ENCODE data around the gene PCSK1N.

PCSK1N gene

GRCh38 chrX:48787505-48788443 lies 47.6 kb downstream of the PCSK1N start:
- no peak for DNase-seq

GRCh38 chrX:48786825-48787504 lies 48.4 kb downstream of the PCSK1N start:
- DNase-seq, result no peak

DNA sequence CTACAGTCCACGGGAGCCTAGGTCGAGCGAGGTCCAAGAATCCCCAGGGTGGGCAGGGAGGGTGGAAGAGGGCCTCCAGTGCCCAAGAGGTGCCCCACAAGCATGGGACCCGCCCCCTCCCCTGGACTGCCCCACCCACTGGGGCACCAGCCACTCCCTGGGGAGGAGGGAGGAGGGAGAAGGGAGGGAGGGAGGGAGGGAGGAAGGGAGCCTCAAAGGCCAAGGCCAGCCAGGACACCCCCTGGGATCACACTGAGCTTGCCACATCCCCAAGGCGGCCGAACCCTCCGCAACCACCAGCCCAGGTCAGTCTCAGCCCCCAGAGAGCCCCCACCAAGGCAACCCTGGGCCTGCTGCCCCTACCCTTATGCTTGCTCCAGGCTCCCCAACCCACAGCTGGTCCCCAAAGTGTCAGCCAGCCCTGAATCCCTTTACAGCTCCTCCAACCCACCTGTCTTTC lies 49.0 kb downstream of the PCSK1N start, which contains the start of gene GATA1:
GATA1 (plus strand) TSS at position 250 of the 460 bp plus-strand sequence. CDS start 4,520 bp downstream, outside the sequence.
- no peak for DNase-seq

GRCh38 chrX:48785540-48786214 lies 49.7 kb downstream of the PCSK1N start:
- no peak for DNase-seq

- no peak for DNase-seq
These were observed 50.2 kb downstream of the PCSK1N start for GRCh38 chrX:48785186-48785539.

DNA sequence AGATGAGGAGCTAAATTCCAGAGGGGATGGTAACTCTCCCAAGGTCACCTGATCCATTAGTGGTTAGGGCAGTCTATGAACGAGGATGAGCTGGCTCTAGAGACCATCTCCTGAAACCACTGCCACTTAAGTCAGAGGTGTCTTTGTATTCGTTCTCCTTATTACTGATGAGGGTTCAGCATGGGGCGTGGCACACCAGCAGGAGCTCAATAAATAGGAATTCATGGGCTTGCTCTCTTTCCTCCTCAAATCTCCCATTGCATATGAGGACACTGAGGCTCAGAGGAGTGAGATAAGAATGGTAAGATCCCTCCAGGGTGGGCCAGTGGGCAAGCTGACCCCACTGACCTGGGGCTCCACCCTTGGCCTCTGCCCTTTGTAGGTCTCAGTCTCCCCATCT lies 50.7 kb downstream of the PCSK1N start:
- DNase-seq, result no peak

GRCh38 chrX:48782795-48783194 lies 52.6 kb downstream of the PCSK1N start:
- no peak for DNase-seq

DNA sequence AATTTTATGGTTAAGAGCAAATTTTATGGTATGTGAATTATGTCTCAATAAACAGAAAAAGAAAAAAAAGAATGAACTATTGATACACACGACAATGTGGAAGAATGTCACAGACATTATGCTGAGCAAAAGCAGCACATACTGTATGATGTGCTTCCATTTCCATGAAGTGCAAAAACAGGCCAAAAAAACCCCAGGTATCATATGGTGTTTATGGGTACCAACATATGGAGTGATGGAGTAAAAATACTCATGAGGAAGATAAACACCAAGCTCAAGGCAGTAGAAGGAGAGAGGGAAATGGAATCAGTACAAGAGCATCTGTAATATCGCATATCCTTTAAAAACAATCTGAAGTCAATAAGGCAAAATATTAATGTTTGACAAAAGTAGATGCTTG lies 53.2 kb downstream of the PCSK1N start:
- DNase-seq, result no peak

DNA sequence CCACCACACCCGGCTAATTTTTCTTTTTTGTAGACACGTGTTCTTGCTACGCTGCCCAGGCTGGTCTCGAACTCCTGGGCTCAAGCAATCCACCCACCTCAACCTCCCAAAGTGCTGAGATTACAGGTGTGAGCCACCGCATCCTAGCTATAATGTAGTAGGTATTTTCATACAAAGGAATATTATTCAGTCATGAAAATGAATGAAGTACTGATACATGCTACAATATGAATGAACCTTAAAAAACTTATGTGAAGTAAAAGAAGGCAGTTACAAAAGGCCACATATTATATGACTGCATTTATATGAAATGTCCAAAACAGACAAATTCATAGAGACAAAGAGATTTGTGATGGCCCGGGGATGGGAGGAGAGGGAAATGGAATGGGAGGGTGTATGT lies 53.7 kb downstream of the PCSK1N start:
- no peak for DNase-seq
